IMR-90 (cell line): ENCODE results near the gene ATF7IP2. TPM values are rescaled to one million over a fixed set of nuclear protein-coding genes. Genes with fewer than 3 reads are reported as not detected.

Experiments used
- ATAC-seq: fragments of 200-7000 bp; cut with Tn5 transposase; 2 replicates; pipeline ENCODE4 v1.9.1; 2020; ENCODE audit warnings: low read depth, mild to moderate bottlenecking, moderate library complexity
- BruUV-seq: library from RNA; stranded (reverse); fragments of 400-500 nt; replicated peaks from 2 replicates; lab custom pipeline; 2021; lab: Mats Ljungman, UMichigan
- CTCF ChIA-PET: fragments of 300-600 bp; formaldehyde crosslinking; extraction: SDS; loops from one replicate; lab custom pipeline; 2021; ENCODE audit warnings: antibody characterized with exemption; lab: Yijun Ruan, JAX
- POLR2A ChIA-PET: fragments of 300-600 bp; sonication (Branson Sonifier 250); formaldehyde crosslinking; loops from one replicate; lab custom pipeline; 2022; ENCODE audit warnings: antibody characterized with exemption; ENCODE audit not compliant: unreplicated experiment; lab: Charles Lee
- DNase-seq: peaks from one replicate; pipeline ENCODE4 v3.0.0; 2013
- H2AFZ ChIP-seq: replicated peaks from 2 replicates; pipeline ENCODE3; 2013; ENCODE audit warnings: low read length, mild to moderate bottlenecking; ENCODE audit not compliant: poor library complexity
- H2AK5ac ChIP-seq: 2 replicates; pipeline ENCODE4 v1.6.1; 2013; ENCODE audit warnings: low read depth, low read length, inconsistent platforms
- H2AK9ac ChIP-seq: replicated peaks from 2 replicates; pipeline ENCODE3; 2013; ENCODE audit warnings: mild to moderate bottlenecking, low read depth, low read length, moderate library complexity; ENCODE audit not compliant: poor library complexity
- H2BK120ac ChIP-seq: 2 replicates; pipeline ENCODE4 v1.6.1; 2013; ENCODE audit warnings: low read depth, low read length, inconsistent platforms
- H2BK15ac ChIP-seq: 3 replicates; pipeline ENCODE4 v1.6.1; 2013; ENCODE audit warnings: low read depth, low read length, inconsistent platforms
- H2BK20ac ChIP-seq: 2 replicates; pipeline ENCODE4 v1.6.1; 2013; ENCODE audit warnings: low read depth, mild to moderate bottlenecking, inconsistent platforms, low read length, moderate library complexity
- H2BK5ac ChIP-seq: 2 replicates; pipeline ENCODE4 v1.6.1; 2013; ENCODE audit warnings: mild to moderate bottlenecking, low read depth, low read length, inconsistent platforms; ENCODE audit not compliant: poor library complexity, severe bottlenecking
- H3K14ac ChIP-seq: replicated peaks from 2 replicates; pipeline ENCODE4 v1.6.1; 2013; ENCODE audit warnings: low read depth, low read length, inconsistent platforms
- H3K18ac ChIP-seq: 2 replicates; pipeline ENCODE4 v1.6.1; 2013; ENCODE audit warnings: low read depth, low read length, control low read depth
- H3K23ac ChIP-seq: 2 replicates; pipeline ENCODE4 v1.6.1; 2013; ENCODE audit warnings: low read depth, low read length, inconsistent platforms
- H3K27ac ChIP-seq: 2 replicates; pipeline ENCODE4 v1.5.1; 2013; ENCODE audit warnings: mild to moderate bottlenecking, control low read depth, low read length; ENCODE audit not compliant: insufficient read depth
- H3K27me3 ChIP-seq: 2 replicates; pipeline ENCODE4 v1.6.1; 2013; ENCODE audit warnings: low read length; ENCODE audit not compliant: control insufficient read depth, insufficient read depth
- H3K36me3 ChIP-seq: 2 replicates; pipeline ENCODE4 v1.6.1; 2013; ENCODE audit warnings: low read length, mixed read lengths; ENCODE audit not compliant: control insufficient read depth, insufficient read depth
- H3K4ac ChIP-seq: 2 replicates; pipeline ENCODE4 v1.6.1; 2013; ENCODE audit warnings: low read depth, low read length, inconsistent platforms
- H3K4me1 ChIP-seq: 2 replicates; pipeline ENCODE4 v1.6.1; 2013; ENCODE audit warnings: low read length, mixed read lengths; ENCODE audit not compliant: control insufficient read depth, insufficient read depth
- H3K4me2 ChIP-seq: 2 replicates; pipeline ENCODE4 v1.6.1; 2013; ENCODE audit warnings: low read depth, mild to moderate bottlenecking, control low read depth, low read length, moderate library complexity
- H3K4me3 ChIP-seq: 2 replicates; pipeline ENCODE4 v1.5.1; 2013; ENCODE audit warnings: low read depth, mild to moderate bottlenecking, control low read depth, low read length, moderate library complexity; ENCODE audit not compliant: insufficient read depth
- H3K56ac ChIP-seq: 2 replicates; pipeline ENCODE4 v1.6.1; 2013; ENCODE audit warnings: low read length, inconsistent platforms; ENCODE audit not compliant: insufficient read depth; ENCODE audit errors: extremely low read depth
- H3K79me1 ChIP-seq, 2 experiments: 2 replicates each; pipeline ENCODE4 v1.6.1; 2013; ENCODE audit warnings: low read length in 2 of 2, inconsistent platforms in 1 of 2, low read depth in 1 of 2
- H3K9ac ChIP-seq: 2 replicates; pipeline ENCODE4 v1.6.1; 2013; ENCODE audit warnings: low read depth, low read length, control low read depth
- H3K9me1 ChIP-seq: 2 replicates; pipeline ENCODE4 v1.6.1; 2013; ENCODE audit warnings: low read length, inconsistent platforms; ENCODE audit not compliant: insufficient read depth
- H3K9me3 ChIP-seq: 2 replicates; pipeline ENCODE4 v1.6.1; 2013; ENCODE audit warnings: low read length; ENCODE audit not compliant: control insufficient read depth, insufficient read depth
- H4K20me1 ChIP-seq: 2 replicates; pipeline ENCODE4 v1.6.1; 2013; ENCODE audit warnings: low read length, inconsistent platforms; ENCODE audit not compliant: insufficient read depth
- H4K5ac ChIP-seq: 2 replicates; pipeline ENCODE4 v1.6.1; 2013; ENCODE audit warnings: mild to moderate bottlenecking, low read depth, low read length, control low read depth
- H4K8ac ChIP-seq, 2 experiments: 2 replicates each; pipeline ENCODE4 v1.6.1; 2013; ENCODE audit warnings: low read depth in 2 of 2, low read length in 2 of 2, control low read depth in 1 of 2, inconsistent platforms in 1 of 2
- H4K91ac ChIP-seq: 2 replicates; pipeline ENCODE4 v1.6.1; 2013; ENCODE audit warnings: low read depth, low read length, inconsistent platforms; ENCODE audit not compliant: insufficient read depth
- CEBPB ChIP-seq: IDR thresholded peaks from 2 replicates; pipeline ENCODE4 v1.6.1; 2012; ENCODE audit warnings: low read depth, low read length, improper control_type of control experiment
- CTCF ChIP-seq: conservative IDR thresholded peaks from 2 replicates; pipeline ENCODE4 v1.5.1; 2012; ENCODE audit warnings: mild to moderate bottlenecking, low read depth, low read length, improper control_type of control experiment
- ELK1 ChIP-seq: fragments of 150-350 bp; IDR thresholded peaks from 2 replicates; pipeline ENCODE4 v1.6.1; 2016; ENCODE audit warnings: low read depth, mild to moderate bottlenecking, low read length, moderate library complexity, borderline replicate concordance
- MAFK ChIP-seq: IDR thresholded peaks from 2 replicates; pipeline ENCODE4 v1.6.1; 2012; ENCODE audit warnings: low read depth, low read length, improper control_type of control experiment
- MAZ ChIP-seq: IDR thresholded peaks from 2 replicates; pipeline ENCODE4 v1.6.1; 2012; ENCODE audit warnings: low read depth, mild to moderate bottlenecking, low read length, improper control_type of control experiment, moderate library complexity, borderline replicate concordance
- NFE2L2 ChIP-seq: fragments of 150-350 bp; IDR thresholded peaks from 2 replicates; pipeline ENCODE4 v1.6.1; 2016; ENCODE audit warnings: low read depth, mild to moderate bottlenecking, low read length
- POLR2A ChIP-seq: IDR thresholded peaks from 2 replicates; pipeline ENCODE4 v1.6.1; 2012; ENCODE audit warnings: mild to moderate bottlenecking, low read depth, low read length
- RCOR1 ChIP-seq: IDR thresholded peaks from 2 replicates; pipeline ENCODE4 v1.6.1; 2012; ENCODE audit warnings: mild to moderate bottlenecking, low read length, improper control_type of control experiment; ENCODE audit not compliant: insufficient replicate concordance
- SMC3 ChIP-seq: fragments of 150-350 bp; IDR thresholded peaks from 2 replicates; pipeline ENCODE4 v1.6.1; 2016; ENCODE audit warnings: low read depth, mild to moderate bottlenecking, antibody characterized with exemption, low read length, moderate library complexity
- WGBS, 2 experiments: methylation state at CpG; one replicate each; pipeline versions ENCODE4 v1.1.5 to v1.1.7; 2013; ENCODE audit warnings: missing lambda C conversion rate in 2 of 2; ENCODE audit not compliant: insufficient read length in 1 of 2; ENCODE audit errors: extremely low coverage in 2 of 2; 5-methylcytosine and 5-hydroxymethylcytosine counted together
- dilution Hi-C: fragments of 300-500 bp; cut with HindIII; formaldehyde crosslinking; loops from one replicate; pipeline ENCODE4 v1.14.3; 2018; ENCODE audit warnings: low sequenced_read_pairs; ENCODE audit not compliant: unreplicated experiment
- in situ Hi-C: fragments of 300-500 bp; cut with MboI; formaldehyde crosslinking; loops from 3 replicates; pipeline ENCODE4 v1.14.3; 2019; ENCODE audit warnings: low sequenced_read_pairs, inconsistent platforms, mixed read lengths
- intact Hi-C: fragments of 100-400 bp; cut with micrococcal nuclease; formaldehyde crosslinking; loops from 2 replicates; pipeline ENCODE4 v1.10.0; 2022
- polyA plus RNA-seq, 3 experiments: library from polyadenylated mRNA; depleted of rRNA; stranded (reverse); fragments of >200 nt; gene quantifications; 2 replicates each; pipeline ENCODE4 v1.2.3, GENCODE V29; 2012; ENCODE audit warnings: low replicate concordance in 1 of 3
- total RNA-seq: library from RNA; depleted of rRNA; stranded (reverse); fragments of >200 nt; gene quantifications from 2 replicates; pipeline ENCODE4 v1.2.3, GENCODE V29; 2012

ATF7IP2 gene
- total and polyA plus RNA-seq, 2 of the 4 experiments (the other 2 are of a cell fraction), result 2.7 to 3.6 TPM

- H3K79me1 ChIP-seq, result no peaks in the 10 kb centered on the region
- H3K27me3 ChIP-seq, result no peaks in the 10 kb centered on the region
- dilution Hi-C loops, result no loop called here
- H2AK5ac ChIP-seq, result no peak overlapping the region
- no peak for TF ChIP-seq MAFK
- no peak for TF ChIP-seq SMC3
- TF ChIP-seq ELK1, result no peak
- TF ChIP-seq RCOR1, result no peak
- no peak for TF ChIP-seq CTCF
- no peak for TF ChIP-seq NFE2L2
- no peak for TF ChIP-seq POLR2A
- TF ChIP-seq CEBPB, result no peak
- no peak for TF ChIP-seq MAZ
- CTCF ChIA-PET, result no interaction called here
- no peak overlapping the region for H2BK20ac ChIP-seq
- no peaks in the 10 kb centered on the region for H3K9me3 ChIP-seq
- H2BK5ac ChIP-seq, result no peak overlapping the region
- H4K91ac ChIP-seq, result no peak overlapping the region
- H3K4ac ChIP-seq, result no peak overlapping the region
- H2BK120ac ChIP-seq, result no peak overlapping the region
- no peak overlapping the region for H3K23ac ChIP-seq
- no peaks in the 10 kb centered on the region for H3K4me1 ChIP-seq
- DNase-seq (no peak), ATAC-seq (no peak)
- BruUV-seq, result no TSS peak
- H3K18ac ChIP-seq, result no peak overlapping the region
- intact Hi-C loops, result no loop called here
- no peak overlapping the region for H3K56ac ChIP-seq
- no peak overlapping the region for H3K14ac ChIP-seq
- POLR2A ChIA-PET, result no interaction called here
- H4K8ac ChIP-seq, result no peak overlapping the region
- WGBS, 2 experiments, result no CpG with 5 or more reads among the region's 6 CpGs
- in situ Hi-C loops, result no loop called here
- H3K9ac ChIP-seq, result no peak overlapping the region
- H2AK9ac ChIP-seq, result no peak overlapping the region
- H4K5ac ChIP-seq, result no peak overlapping the region
- H3K36me3 ChIP-seq, result no peaks in the 10 kb centered on the region
- H3K9me1 ChIP-seq, result no peaks in the 10 kb centered on the region
- no peak overlapping the region for H3K27ac ChIP-seq
- H3K4me3 ChIP-seq, result no peak overlapping the region
- no peaks in the 10 kb centered on the region for H4K20me1 ChIP-seq
- no peak overlapping the region for H2AFZ ChIP-seq
- no peak overlapping the region for H3K4me2 ChIP-seq
- H2BK15ac ChIP-seq, result no peak overlapping the region
Observed at GRCh38 chr16:10495031-10495345, 109.1 kb downstream of the ATF7IP2 start.
